Mesodermal cell (in vitro differentiated cells): ENCODE results near the gene SLC22A23.

Experiments used
- H3K27ac ChIP-seq: 2 replicates; pipeline ENCODE4 v1.7.0; 2013; ENCODE audit warnings: mild to moderate bottlenecking, low read depth, low read length, moderate library complexity; ENCODE audit not compliant: severe bottlenecking
- H3K36me3 ChIP-seq: 2 replicates; pipeline ENCODE4 v1.7.1; 2013; ENCODE audit warnings: mild to moderate bottlenecking, low read length, moderate library complexity; ENCODE audit not compliant: control insufficient read depth, insufficient read depth
- H3K4me1 ChIP-seq: one replicate; pipeline ENCODE4 v1.7.1; 2013; ENCODE audit warnings: mild to moderate bottlenecking, low read length; ENCODE audit not compliant: insufficient read depth, control insufficient read depth, poor library complexity, severe bottlenecking
- H3K4me3 ChIP-seq: 2 replicates; pipeline ENCODE4 v1.7.0; 2013; ENCODE audit warnings: low read length, control low read depth, mild to moderate bottlenecking; ENCODE audit not compliant: insufficient read depth, poor library complexity, severe bottlenecking; ENCODE audit errors: extremely low read depth
- H3K9me3 ChIP-seq: 2 replicates; pipeline ENCODE4 v1.7.1; 2013; ENCODE audit warnings: mild to moderate bottlenecking, low read length, moderate library complexity; ENCODE audit not compliant: control insufficient read depth
- WGBS, 2 experiments: methylation state at CpG; one replicate each; pipeline ENCODE4 v1.1.5; 2013; ENCODE audit warnings: missing lambda C conversion rate in 2 of 2; ENCODE audit not compliant: insufficient coverage in 2 of 2; 5-methylcytosine and 5-hydroxymethylcytosine counted together

The SLC22A23 gene

GRCh38 chr6:3442431-3443220, 14.2 kb downstream of the SLC22A23 start:
- Histone ChIP-seq H3K27ac (no peak overlapping the region), H3K4me1 (peaks cover 35% of the 10 kb centered on the region), H3K36me3 (no peaks in the 10 kb centered on the region), H3K9me3 (no peaks in the 10 kb centered on the region), H3K4me3 (no peak overlapping the region)
- WGBS, 2 experiments = 71 to 72% methylated on average over 4 to 6 of the region's 8 CpGs

- no peaks in the 10 kb centered on the region for H3K36me3 ChIP-seq
- 95 to 98% methylated on average over 3 to 5 of the region's 5 CpGs for WGBS, 2 experiments
Measured at GRCh38 chr6:3440911-3441310, 15.9 kb downstream of the SLC22A23 start.

GRCh38 chr6:3439961-3440360, 16.9 kb downstream of the SLC22A23 start:
- Histone ChIP-seq H3K36me3 (no peaks in the 10 kb centered on the region), H3K4me1 (peaks cover 35% of the 10 kb centered on the region), H3K27ac (no peak overlapping the region), H3K4me3 (no peak overlapping the region), H3K9me3 (no peaks in the 10 kb centered on the region)
- WGBS, 2 experiments = 91 to 95% methylated on average over 3 to 4 of the region's 4 CpGs

More at GRCh38 chr6:3440911-3441310, 15.9 kb downstream of the SLC22A23 start:
- Histone ChIP-seq H3K4me3 (no peak overlapping the region), H3K27ac (no peak overlapping the region), H3K9me3 (no peaks in the 10 kb centered on the region), H3K4me1 (peaks cover 35% of the 10 kb centered on the region)

- Histone ChIP-seq H3K36me3 (no peaks in the 10 kb centered on the region), H3K4me3 (no peak overlapping the region), H3K4me1 (peaks cover 29% of the 10 kb centered on the region), H3K9me3 (no peaks in the 10 kb centered on the region), H3K27ac (peak overlapping the region; percentile 10)
- 78 to 80% methylated on average over 17 to 23 of the region's 26 CpGs for WGBS, 2 experiments
Measured at GRCh38 chr6:3438190-3439167, 18.4 kb downstream of the SLC22A23 start.

- no peak overlapping the region for H3K27ac ChIP-seq
- H3K36me3 ChIP-seq = no peaks in the 10 kb centered on the region
- H3K4me3 ChIP-seq = no peak overlapping the region
- peaks cover 10% of the 10 kb centered on the region for H3K4me1 ChIP-seq
- no peaks in the 10 kb centered on the region for H3K9me3 ChIP-seq
- 88 to 95% methylated on average over 3 to 4 of the region's 4 CpGs for WGBS, 2 experiments
Measured at GRCh38 chr6:3433005-3433404, 23.8 kb downstream of the SLC22A23 start.

GRCh38 chr6:3432416-3432815, 24.4 kb downstream of the SLC22A23 start:
- H3K27ac ChIP-seq = no peak overlapping the region
- no peaks in the 10 kb centered on the region for H3K36me3 ChIP-seq
- no peaks in the 10 kb centered on the region for H3K9me3 ChIP-seq
- H3K4me3 ChIP-seq = no peak overlapping the region
- 85 to 89% methylated on average over 7 of the region's 7 CpGs for WGBS, 2 experiments
- H3K4me1 ChIP-seq = peaks cover 8% of the 10 kb centered on the region

- no peak overlapping the region for H3K27ac ChIP-seq
- H3K36me3 ChIP-seq = no peaks in the 10 kb centered on the region
- 71 to 96% methylated on average over 4 to 5 of the region's 8 CpGs for WGBS, 2 experiments
- H3K9me3 ChIP-seq = no peaks in the 10 kb centered on the region
- peaks cover 8% of the 10 kb centered on the region for H3K4me1 ChIP-seq
- no peak overlapping the region for H3K4me3 ChIP-seq
Measured at GRCh38 chr6:3431994-3432393, 24.9 kb downstream of the SLC22A23 start.

GRCh38 chr6:3429211-3429610, 27.6 kb downstream of the SLC22A23 start:
- Histone ChIP-seq H3K9me3 (no peaks in the 10 kb centered on the region), H3K4me3 (no peak overlapping the region), H3K4me1 (peaks cover 9% of the 10 kb centered on the region), H3K36me3 (no peaks in the 10 kb centered on the region), H3K27ac (no peak overlapping the region)
- 89 to 100% methylated on average over 1 to 3 of the region's 3 CpGs for whole genome bisulfite sequencing, 2 experiments

- Histone ChIP-seq H3K27ac (no peak overlapping the region), H3K9me3 (no peaks in the 10 kb centered on the region), H3K36me3 (no peaks in the 10 kb centered on the region), H3K4me1 (peaks cover 13% of the 10 kb centered on the region), H3K4me3 (no peak overlapping the region)
- 94 to 100% methylated on average over 1 of the region's 3 CpGs for WGBS, 2 experiments
Measured at GRCh38 chr6:3428700-3429099, 28.1 kb downstream of the SLC22A23 start.

GRCh38 chr6:3428247-3428646, 28.6 kb downstream of the SLC22A23 start:
- Histone ChIP-seq H3K4me3 (no peak overlapping the region), H3K4me1 (peaks cover 16% of the 10 kb centered on the region), H3K36me3 (no peaks in the 10 kb centered on the region), H3K27ac (no peak overlapping the region), H3K9me3 (no peaks in the 10 kb centered on the region)
- 94 to 100% methylated on average over 3 to 4 of the region's 4 CpGs for WGBS, 2 experiments
